HG03280 (cell line): ENCODE results near the gene RAB3A.
A peak's percentile ranks its signal among the peaks of the same experiment; 100 is the strongest.

Experiments used
- ATAC-seq: cut with Tn5 transposase; IDR thresholded peaks from one replicate; pipeline ENCODE4 v1.9.1; 2021; ENCODE audit warnings: mild to moderate bottlenecking, moderate library complexity; ENCODE audit not compliant: unreplicated experiment

Gene RAB3A

GRCh38 chr19:18202397-18202777 lies 1.5 kb downstream of the RAB3A start:
- no peak for ATAC-seq

- no peak for ATAC-seq
Measured at GRCh38 chr19:18198374-18198773, 5.5 kb downstream of the RAB3A start.

- no peak for ATAC-seq
Measured at GRCh38 chr19:18197941-18198340, 5.9 kb downstream of the RAB3A start.

GRCh38 chr19:18197306-18197705 lies 6.5 kb downstream of the RAB3A start:
- no peak for ATAC-seq

GRCh38 chr19:18196511-18196845 lies 7.4 kb downstream of the RAB3A start:
- no peak for ATAC-seq

GRCh38 chr19:18194554-18195238 lies 9.1 kb downstream of the RAB3A start:
- no peak for ATAC-seq

GRCh38 chr19:18194181-18194530 lies 9.7 kb downstream of the RAB3A start:
- ATAC-seq, result no peak

- peak; percentile 9 for ATAC-seq
Measured at GRCh38 chr19:18193388-18194180, 10.3 kb downstream of the RAB3A start.

- peak; percentile 88 for ATAC-seq
Measured at GRCh38 chr19:18192673-18193387, 11.0 kb downstream of the RAB3A start, which contains the start of gene MPV17L2. MPV17L2 (plus strand) TSS chr19:18193218; CDS start chr19:18193282, 64 bp downstream.

GRCh38 chr19:18191640-18192062 lies 12.2 kb downstream of the RAB3A start:
- ATAC-seq, result no peak

- no peak for ATAC-seq
Measured at GRCh38 chr19:18190278-18190677, 13.6 kb downstream of the RAB3A start.

- ATAC-seq, result no peak
Measured at GRCh38 chr19:18185538-18185937, 18.3 kb downstream of the RAB3A start.

GRCh38 chr19:18183529-18183928 lies 20.3 kb downstream of the RAB3A start:
- ATAC-seq, result no peak

- ATAC-seq, result no peak
Measured at GRCh38 chr19:18179957-18180356, 23.9 kb downstream of the RAB3A start.

GRCh38 chr19:18176367-18177310 lies 27.2 kb downstream of the RAB3A start:
- ATAC-seq, result no peak

GRCh38 chr19:18174983-18175382 lies 28.9 kb downstream of the RAB3A start:
- ATAC-seq, result no peak

- peak; percentile 51 for ATAC-seq
Measured at GRCh38 chr19:18173572-18174288, 30.1 kb downstream of the RAB3A start, which contains the start of gene IFI30. IFI30 (plus strand) TSS chr19:18173813; CDS start chr19:18173842, 29 bp downstream.

GRCh38 chr19:18173054-18173571 lies 30.7 kb downstream of the RAB3A start:
- no peak for ATAC-seq

- no peak for ATAC-seq
Measured at GRCh38 chr19:18172331-18173053, 31.4 kb downstream of the RAB3A start.
